ENCODE measurements around the gene SEC14L1. TPM values are rescaled to one million over a fixed set of nuclear protein-coding genes. Genes with fewer than 3 reads are reported as not detected.

SEC14L1 gene
- total RNA-seq, 1 experiment from 2014 or later, result 81.0 TPM

GRCh38 chr17:77180503-77181357, 40.0 kb downstream of the SEC14L1 start:
- ATAC-seq (no peak), DNase-seq (ENCODE audit: low spot score) (no peak)
- Mint-ChIP-seq H3K27me3 (ENCODE audit: low read depth) (no peaks in the 10 kb centered on the region), H3K4me3 (no peak overlapping the region), H3K36me3 (peaks cover 1% of the 10 kb centered on the region; the same call in 1 of the 2 replicates), H3K27ac (no peak overlapping the region), H3K9me3 (no peaks in the 10 kb centered on the region), H3K4me1 (peaks cover 14% of the 10 kb centered on the region)
- TF ChIP-seq CBFB (CRISPR knock-in tag; IDR thresholded peaks at IDR 0.05; ENCODE audit: low read depth) (no peak), EMX1 (CRISPR knock-in tag; IDR thresholded peaks at IDR 0.05) (no peak), E2F1 (CRISPR knock-in tag; IDR thresholded peaks at IDR 0.05) (no peak), PRRX2 (CRISPR knock-in tag; IDR thresholded peaks at IDR 0.05) (no peak), MLX (CRISPR knock-in tag; IDR thresholded peaks at IDR 0.05) (no peak), ZNF416 (CRISPR knock-in tag; IDR thresholded peaks at IDR 0.05) (no peak), KAT7 (CRISPR knock-in tag; IDR thresholded peaks at IDR 0.05; ENCODE audit: borderline replicate concordance) (no peak), NR3C1 (CRISPR knock-in tag; conservative IDR thresholded peaks at IDR 0.05; ENCODE audit: low read depth) (no peak), FOXP4 (CRISPR knock-in tag; IDR thresholded peaks at IDR 0.05) (no peak), FOXK1 (CRISPR knock-in tag; IDR thresholded peaks at IDR 0.05) (no peak), ERG (CRISPR knock-in tag; IDR thresholded peaks at IDR 0.05) (no peak), ZBTB21 (CRISPR knock-in tag; IDR thresholded peaks at IDR 0.05; ENCODE audit: borderline replicate concordance) (no peak), GTF2I (CRISPR knock-in tag; conservative IDR thresholded peaks at IDR 0.05) (no peak), ZNF512 (CRISPR knock-in tag; IDR thresholded peaks at IDR 0.05; ENCODE audit: borderline replicate concordance) (no peak), USF2 (CRISPR knock-in tag; IDR thresholded peaks at IDR 0.05) (no peak), GRHL2 (CRISPR knock-in tag; IDR thresholded peaks at IDR 0.05; ENCODE audit: insufficient replicate concordance, severe bottlenecking) (no peak)
- POLR2A ChIA-PET, result interaction anchor here (0.5 kb wide), 1 partner anchor 200 kb away, joined by 3 read pairs; no protein-coding TSS in a partner anchor
- CTCF ChIA-PET, result interaction anchor here (0.6 to 2.4 kb wide), 3 partner anchors 24 to 499 kb away, joined by 3 to 13 read pairs (median 3); no protein-coding TSS in a partner anchor

Measured in WTC11 (cell line).